ENCODE data around the gene RALGPS1.

RALGPS1 gene

DNA sequence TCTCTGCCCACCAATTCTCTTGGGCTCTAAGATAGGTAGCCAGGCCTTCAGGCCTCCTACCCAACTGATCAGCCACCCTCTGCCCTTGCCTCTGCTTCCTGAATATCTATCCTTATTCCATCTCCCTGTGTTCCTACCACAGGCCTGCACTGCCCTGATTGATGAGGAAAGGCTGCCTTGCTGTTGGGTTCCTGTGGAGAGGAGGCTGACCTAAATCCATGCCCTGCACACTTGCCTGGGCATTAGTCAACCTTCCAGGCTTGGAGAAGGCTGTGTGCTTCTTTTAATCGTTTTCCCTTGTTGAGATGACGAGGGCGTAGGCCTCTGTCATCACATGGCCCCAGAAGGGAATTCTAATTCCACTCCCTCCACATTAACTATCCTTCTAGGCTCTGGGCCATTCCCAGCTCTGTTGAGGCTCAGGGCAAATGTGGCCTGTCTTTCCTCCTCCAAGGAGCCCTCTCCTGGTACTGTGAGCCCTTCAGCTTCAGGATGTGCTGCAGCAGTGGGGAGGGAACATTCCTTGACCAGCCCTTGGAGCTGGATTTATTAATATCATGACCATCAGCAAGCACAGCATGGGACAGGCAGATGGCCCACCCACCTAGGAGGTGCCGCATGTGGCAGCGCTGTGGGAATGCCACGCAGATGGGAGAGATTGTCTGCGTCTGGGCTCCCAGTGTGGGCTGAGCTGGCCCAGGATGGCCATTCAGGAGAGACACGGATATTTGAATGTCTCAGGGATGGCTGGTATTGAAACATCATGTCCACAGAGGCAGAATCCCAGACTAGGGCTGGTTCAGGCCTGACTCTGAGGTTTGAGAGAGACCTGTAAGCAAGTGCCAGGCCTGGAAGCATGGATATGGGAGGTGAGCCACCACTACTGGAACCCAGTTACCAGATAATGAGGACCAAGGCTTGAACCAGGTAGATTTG lies 166.9 kb downstream of the RALGPS1 start:
- DNase-seq (ENCODE audit: low read depth): no peak

GRCh38 chr9:127083138-127083980 lies 168.8 kb downstream of the RALGPS1 start:
- DNase-seq (ENCODE audit: low read depth): no peak

- DNase-seq (ENCODE audit: low read depth): no peak
Measured at GRCh38 chr9:127084076-127085039, 169.8 kb downstream of the RALGPS1 start.

- DNase-seq (ENCODE audit: low read depth): no peak
Measured at GRCh38 chr9:127085186-127085585, 170.6 kb downstream of the RALGPS1 start.

GRCh38 chr9:127086771-127087170 lies 172.2 kb downstream of the RALGPS1 start:
- DNase-seq (ENCODE audit: low read depth): no peak

- no peak for DNase-seq (ENCODE audit: low read depth)
Measured at GRCh38 chr9:127087411-127087810, 172.8 kb downstream of the RALGPS1 start.

DNA sequence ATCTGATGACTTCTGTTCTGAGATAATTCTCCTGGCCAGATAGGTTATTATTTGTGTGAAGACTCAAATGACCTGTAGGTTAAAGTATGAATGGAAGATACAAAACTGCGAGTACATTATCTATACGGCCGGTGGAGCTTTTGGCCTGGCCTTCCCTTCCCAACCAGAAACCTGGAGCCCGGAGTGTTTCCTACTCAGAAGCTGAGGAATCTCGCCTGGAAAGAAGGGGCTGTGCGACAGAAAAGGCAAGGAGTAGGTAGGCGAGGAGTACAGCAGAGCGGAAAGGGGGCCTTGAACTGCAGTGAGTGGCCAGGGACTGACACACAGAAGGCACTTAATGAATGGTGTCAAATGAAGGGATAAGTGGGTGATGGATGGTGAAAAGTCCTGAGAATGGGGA lies 173.3 kb downstream of the RALGPS1 start:
- DNase-seq (ENCODE audit: low read depth): no peak

DNA sequence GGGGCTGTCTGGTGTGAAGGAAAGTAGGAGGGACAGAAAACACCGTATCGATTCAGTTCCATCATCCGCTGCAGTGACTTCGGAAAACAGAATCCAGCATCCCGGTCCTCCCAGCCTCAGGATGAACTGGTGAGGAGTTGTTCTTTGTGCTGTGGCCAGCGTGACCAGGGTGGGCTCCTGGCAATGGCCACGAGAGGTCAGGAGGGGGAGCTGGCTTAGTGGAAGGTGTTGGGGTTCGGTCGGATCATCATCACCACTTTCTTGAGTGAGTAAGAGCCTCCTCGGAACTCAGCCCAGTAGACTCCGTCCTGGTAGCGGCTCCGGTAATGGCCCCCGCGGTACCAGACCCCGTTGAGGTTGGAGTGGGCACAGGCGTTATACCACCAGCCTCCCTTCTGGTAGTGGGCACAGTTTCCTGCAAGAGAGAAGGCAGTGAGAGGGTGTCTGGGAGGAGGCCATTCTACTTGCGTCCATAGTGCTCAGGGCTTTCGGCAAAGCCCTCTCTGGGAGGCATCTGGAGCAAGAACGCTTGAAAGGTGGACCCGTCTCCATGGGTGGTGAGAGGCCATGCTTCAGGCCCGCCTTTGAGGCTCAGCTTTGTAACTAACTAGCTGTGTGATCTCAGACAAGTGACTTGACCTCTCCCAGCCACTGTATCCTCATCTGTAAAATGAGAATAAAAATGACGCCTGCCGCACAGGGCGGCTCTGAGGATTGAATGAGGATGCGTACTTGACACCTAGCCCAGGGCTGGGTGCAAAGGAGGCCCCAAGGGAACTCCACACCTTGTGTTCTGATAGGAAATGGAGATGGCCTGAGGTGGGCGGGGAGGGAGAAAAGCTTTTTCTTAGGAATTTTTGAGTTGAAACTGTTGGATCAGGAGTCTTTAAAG lies 174.4 kb downstream of the RALGPS1 start:
- no peak for DNase-seq (ENCODE audit: low read depth)

DNA sequence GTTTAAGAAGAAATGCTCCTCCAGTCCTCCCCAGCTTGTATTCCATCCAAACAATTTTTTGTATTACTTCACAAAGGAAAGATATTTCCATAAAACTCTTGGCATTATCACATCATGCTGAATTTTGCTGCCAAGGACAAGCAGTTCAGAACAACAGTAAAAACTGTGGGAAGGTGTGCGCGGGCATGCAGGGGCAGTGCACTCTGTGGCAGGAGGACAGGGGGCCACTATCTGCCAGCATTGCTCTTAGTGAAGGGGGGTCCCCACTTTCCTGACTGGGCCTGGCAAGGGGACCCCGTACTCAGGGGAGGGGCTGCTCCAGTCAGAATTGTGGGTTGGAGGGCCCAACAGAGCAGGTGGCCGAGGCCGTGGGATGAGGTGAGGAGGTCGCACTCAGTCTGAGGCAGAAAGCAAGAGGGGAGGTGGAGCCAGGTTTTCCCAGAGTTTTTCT lies 175.1 kb downstream of the RALGPS1 start:
- no peak for DNase-seq (ENCODE audit: low read depth)

DNA sequence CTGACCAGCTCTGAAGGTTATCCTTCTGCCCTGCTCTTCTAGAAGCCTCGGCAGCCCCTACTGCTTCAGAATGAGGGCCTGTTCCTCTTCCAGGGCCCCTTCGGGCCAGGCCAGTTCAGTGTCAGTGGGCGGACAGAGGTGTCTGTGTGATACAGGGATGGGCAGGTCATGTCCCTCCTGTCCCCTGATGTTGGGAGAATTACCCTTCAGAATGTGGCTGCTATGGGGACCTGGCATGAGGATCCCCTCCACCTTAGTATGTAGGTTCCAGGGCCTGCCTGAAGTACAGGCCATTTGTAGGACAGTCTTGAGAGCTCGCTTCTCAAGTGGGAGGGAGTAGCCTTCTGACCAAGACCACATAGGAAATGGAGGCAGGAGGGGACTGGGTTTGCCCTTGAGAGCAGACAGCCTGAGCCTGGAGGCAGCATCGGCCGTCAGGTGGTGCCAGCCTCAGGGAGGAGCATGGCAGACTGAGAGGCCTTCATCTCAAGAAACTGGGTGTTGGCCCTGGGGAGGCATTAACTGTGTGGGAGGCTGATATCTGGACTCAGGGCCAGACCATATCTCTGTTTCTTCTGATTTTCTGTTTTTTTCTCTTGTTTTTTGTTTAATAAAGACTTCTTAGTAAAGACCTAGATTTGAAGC lies 175.9 kb downstream of the RALGPS1 start:
- no peak for DNase-seq (ENCODE audit: low read depth)

DNA sequence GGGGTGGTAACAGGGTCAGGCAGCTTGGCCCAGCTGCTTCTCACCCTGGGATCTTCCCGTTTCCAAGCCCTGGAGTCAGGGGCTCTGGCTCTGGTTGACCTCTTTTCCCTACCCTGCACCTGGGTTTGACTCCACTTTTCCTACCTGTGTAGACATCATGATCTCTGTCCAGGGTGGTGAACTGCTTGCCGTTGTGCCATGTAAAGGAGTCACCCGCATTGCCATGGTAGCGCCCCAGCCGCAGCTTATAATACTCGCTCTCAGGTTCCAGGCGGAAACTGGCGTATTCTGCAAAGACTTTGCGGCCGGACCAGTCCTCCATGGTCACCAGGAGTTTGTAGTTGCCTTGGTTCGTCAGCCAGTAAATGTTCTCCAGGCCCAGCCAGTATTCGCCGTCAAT lies 176.9 kb downstream of the RALGPS1 start:
- no peak for DNase-seq (ENCODE audit: low read depth)

DNA sequence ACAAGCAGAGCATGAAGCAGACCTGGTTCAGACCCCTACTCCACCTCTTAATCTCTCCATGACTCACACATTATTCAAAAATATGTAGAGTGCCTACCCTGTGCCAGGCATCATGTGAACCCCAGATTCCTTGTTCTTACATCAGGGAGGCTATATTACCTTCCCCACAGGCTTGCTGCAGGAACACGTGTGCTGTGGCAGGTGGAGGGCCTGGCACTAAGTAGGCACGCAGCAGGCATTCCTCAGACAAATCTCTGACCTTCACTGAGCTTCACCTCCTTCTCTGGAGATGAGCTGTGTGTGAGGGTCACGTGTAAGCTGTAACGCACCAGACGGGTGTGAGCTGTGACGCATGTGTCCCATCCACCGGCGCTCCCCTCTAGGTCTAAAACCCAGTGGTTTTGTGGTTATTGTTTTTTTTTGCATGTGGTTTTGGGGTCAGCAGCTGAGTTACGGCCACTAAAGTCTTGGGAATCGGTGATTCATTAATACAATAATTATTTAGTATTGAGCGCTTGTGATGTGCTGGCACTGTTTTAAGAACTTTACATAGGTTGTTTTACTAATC lies 177.5 kb downstream of the RALGPS1 start:
- no peak for DNase-seq (ENCODE audit: low read depth)

- no peak for DNase-seq (ENCODE audit: low read depth)
Measured at GRCh38 chr9:127093319-127094020, 178.9 kb downstream of the RALGPS1 start.

DNA sequence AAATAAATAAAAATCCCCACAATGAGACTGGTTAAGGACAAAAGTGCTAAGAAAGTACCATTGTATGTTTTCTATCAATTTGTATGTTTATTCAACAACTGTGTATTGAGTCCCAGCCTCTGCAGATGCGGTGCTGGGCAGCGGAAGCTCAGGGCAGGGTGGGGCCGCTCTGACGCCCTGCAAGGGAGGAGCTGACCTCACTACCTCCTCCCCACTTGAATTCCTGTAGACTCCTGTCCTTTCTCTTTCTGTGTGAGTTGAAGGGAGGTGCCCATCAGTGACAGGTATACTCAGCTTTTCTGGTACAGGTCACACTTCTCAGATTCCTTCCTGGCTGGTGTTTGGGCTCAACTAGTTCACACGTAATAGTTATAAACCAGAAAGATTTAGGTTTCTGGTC lies 180.8 kb downstream of the RALGPS1 start:
- DNase-seq (ENCODE audit: low read depth): no peak

DNA sequence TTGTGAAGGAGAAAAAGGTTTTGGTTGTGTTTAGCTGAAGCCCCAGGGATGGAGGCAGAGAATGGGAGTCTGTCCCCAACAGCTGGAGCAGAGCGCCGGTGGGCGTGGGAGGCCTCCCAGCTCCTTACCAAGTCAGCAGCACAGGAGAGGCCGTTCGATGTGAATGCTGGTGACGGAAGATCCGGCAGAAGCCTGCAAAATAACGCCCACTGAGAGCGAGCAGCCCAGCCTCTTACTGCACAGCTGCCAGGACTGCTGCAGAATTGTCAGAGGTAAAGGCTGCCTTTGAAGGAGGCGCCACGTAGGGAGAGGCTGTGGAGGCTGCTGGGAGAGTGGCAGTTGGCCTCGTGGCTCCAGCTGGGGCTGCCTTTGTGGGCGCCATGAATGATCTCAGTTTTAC lies 181.6 kb downstream of the RALGPS1 start:
- DNase-seq (ENCODE audit: low read depth): no peak

GRCh38 chr9:127097683-127098082 lies 183.1 kb downstream of the RALGPS1 start:
- DNase-seq (ENCODE audit: low read depth): no peak

GRCh38 chr9:127098916-127099553 lies 184.5 kb downstream of the RALGPS1 start:
- DNase-seq (ENCODE audit: low read depth): no peak

DNA sequence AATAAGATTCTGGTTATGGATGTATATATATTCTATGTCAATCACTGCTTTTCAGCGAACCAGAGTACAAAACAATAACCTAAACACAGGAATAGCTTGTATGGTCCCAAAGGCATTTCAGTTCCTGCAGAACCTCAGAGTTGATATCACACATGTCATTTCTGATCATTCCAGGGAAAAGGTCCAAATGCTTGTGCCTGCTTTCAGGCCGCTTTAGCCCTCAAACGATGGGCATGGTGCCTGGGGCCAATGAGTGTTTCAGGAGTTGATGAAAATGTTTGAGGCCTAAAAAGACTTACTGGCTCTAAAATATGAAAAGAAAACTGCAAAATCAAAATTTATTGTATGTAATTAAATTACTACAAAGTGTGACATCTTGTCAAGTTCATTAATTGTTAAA lies 185.1 kb downstream of the RALGPS1 start:
- no peak for DNase-seq (ENCODE audit: low read depth)

DNA sequence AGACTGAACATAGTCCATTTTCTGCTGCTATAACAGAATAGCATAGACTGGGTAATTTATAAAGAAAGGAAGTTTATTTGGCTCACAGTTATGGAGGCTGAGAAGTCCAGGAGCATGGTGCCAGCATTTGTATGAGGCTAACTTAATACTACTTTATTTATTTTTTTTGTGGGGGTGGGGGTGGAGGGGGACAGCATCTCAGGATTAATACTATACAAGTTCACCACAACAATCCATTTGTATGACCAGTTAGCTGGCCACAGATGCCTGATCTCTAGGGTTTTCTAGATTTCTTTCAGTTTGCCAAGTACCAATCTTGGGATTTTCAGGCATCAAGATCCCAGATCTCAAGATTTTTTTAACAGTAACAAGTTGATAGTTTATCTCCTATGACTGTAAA lies 187.6 kb downstream of the RALGPS1 start:
- no peak for DNase-seq (ENCODE audit: low read depth)

All from T-helper 22 cell (primary cell).